Gastrocnemius medialis (tissue), 4 donors: ENCODE results near the gene NTNG1.

Source experiments
- POLR2A ChIP-seq, 2 donors: fragments of 450-650 bp; IDR thresholded peaks; one replicate each; pipeline ENCODE4 v1.6.1; 2017; ENCODE audit warnings: antibody characterized with exemption in 2 of 2, mild to moderate bottlenecking in 2 of 2, moderate library complexity in 2 of 2
- TF ChIP-seq, protein P1 (sequence below), 5 experiments: fragments of 450-650 bp in 3 of 5; fragments of 200-600 bp in 2 of 5; sonication (generic) in 2 of 5; IDR thresholded peaks in 4 of 5; conservative IDR thresholded peaks in 1 of 5; 1 replicate in 4 of 5; 2 replicates in 1 of 5; pipeline ENCODE4 v1.5.1; 2016 to 2019; ENCODE audit warnings: antibody characterized with exemption in 5 of 5, mild to moderate bottlenecking in 3 of 5, moderate library complexity in 3 of 5

DNA sequence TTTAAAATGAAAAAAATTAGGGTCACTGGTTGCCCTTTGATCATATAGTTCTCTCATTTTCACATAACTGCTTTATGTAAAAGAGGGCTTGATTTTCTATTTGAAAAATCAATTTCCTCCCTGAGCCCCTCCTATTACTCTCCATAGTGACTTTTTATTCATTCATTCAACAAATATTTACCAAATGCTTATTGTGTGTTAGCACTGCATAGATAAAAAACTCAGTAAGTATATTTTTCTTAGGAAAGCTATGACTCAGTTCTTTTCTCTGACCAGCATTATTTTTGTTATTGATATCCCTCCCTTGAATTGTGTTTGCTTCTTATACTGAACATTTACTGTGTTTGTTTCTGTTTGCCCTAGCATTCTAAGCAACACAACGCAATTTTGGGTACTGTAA, 59.8 kb downstream of the NTNG1 start:
- TF ChIP-seq, protein P1, sequence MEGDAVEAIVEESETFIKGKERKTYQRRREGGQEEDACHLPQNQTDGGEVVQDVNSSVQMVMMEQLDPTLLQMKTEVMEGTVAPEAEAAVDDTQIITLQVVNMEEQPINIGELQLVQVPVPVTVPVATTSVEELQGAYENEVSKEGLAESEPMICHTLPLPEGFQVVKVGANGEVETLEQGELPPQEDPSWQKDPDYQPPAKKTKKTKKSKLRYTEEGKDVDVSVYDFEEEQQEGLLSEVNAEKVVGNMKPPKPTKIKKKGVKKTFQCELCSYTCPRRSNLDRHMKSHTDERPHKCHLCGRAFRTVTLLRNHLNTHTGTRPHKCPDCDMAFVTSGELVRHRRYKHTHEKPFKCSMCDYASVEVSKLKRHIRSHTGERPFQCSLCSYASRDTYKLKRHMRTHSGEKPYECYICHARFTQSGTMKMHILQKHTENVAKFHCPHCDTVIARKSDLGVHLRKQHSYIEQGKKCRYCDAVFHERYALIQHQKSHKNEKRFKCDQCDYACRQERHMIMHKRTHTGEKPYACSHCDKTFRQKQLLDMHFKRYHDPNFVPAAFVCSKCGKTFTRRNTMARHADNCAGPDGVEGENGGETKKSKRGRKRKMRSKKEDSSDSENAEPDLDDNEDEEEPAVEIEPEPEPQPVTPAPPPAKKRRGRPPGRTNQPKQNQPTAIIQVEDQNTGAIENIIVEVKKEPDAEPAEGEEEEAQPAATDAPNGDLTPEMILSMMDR (IDR thresholded peaks at IDR 0.05 in 4 of 5, conservative IDR thresholded peaks at IDR 0.05 in 1 of 5), result no peak
- no peak for TF ChIP-seq POLR2A (IDR thresholded peaks at IDR 0.05)
